ENCODE results near the gene PRPF19.
A peak's percentile ranks its signal among the peaks of the same experiment; 100 is the strongest.

PRPF19 gene

GRCh38 chr11:60858731-60859464, 47.5 kb downstream of the PRPF19 start:
- no peak for DNase-seq (ENCODE audit: low read depth, low spot score)

GRCh38 chr11:60858236-60858635, 48.1 kb downstream of the PRPF19 start:
- DNase-seq (ENCODE audit: low read depth, low spot score) = no peak

GRCh38 chr11:60857378-60858232, 48.8 kb downstream of the PRPF19 start:
- peak; percentile 78 for DNase-seq (ENCODE audit: low read depth, low spot score)

GRCh38 chr11:60855726-60856633, 50.4 kb downstream of the PRPF19 start, which contains the start of gene PTGDR2:
Gene PTGDR2 (minus strand): TSS chr11:60855950. CDS start chr11:60853722, 2,228 bp downstream.
- DNase-seq (ENCODE audit: low read depth, low spot score) = no peak

- no peak for DNase-seq (ENCODE audit: low read depth, low spot score)
These were observed 51.3 kb downstream of the PRPF19 start for GRCh38 chr11:60854847-60855725.

GRCh38 chr11:60854140-60854846, 52.1 kb downstream of the PRPF19 start:
- no peak for DNase-seq (ENCODE audit: low read depth, low spot score)

GRCh38 chr11:60852982-60853950, 53.1 kb downstream of the PRPF19 start:
- DNase-seq (ENCODE audit: low read depth, low spot score) = no peak

- DNase-seq (ENCODE audit: low read depth, low spot score) = no peak
These were observed 54.0 kb downstream of the PRPF19 start for GRCh38 chr11:60852117-60852981.

GRCh38 chr11:60851327-60852104, 54.9 kb downstream of the PRPF19 start:
- DNase-seq (ENCODE audit: low read depth, low spot score) = no peak

- no peak for DNase-seq (ENCODE audit: low read depth, low spot score)
These were observed 56.5 kb downstream of the PRPF19 start for GRCh38 chr11:60849641-60850520.

GRCh38 chr11:60848714-60849151, 57.7 kb downstream of the PRPF19 start:
- no peak for DNase-seq (ENCODE audit: low read depth, low spot score)

- DNase-seq (ENCODE audit: low read depth, low spot score) = no peak
These were observed 58.5 kb downstream of the PRPF19 start for GRCh38 chr11:60847896-60848295.

- DNase-seq (ENCODE audit: low read depth, low spot score) = no peak
These were observed 59.1 kb downstream of the PRPF19 start for GRCh38 chr11:60847281-60847680.

- DNase-seq (ENCODE audit: low read depth, low spot score) = no peak
These were observed 61.0 kb downstream of the PRPF19 start for GRCh38 chr11:60845338-60845737.

- no peak for DNase-seq (ENCODE audit: low read depth, low spot score)
These were observed 61.5 kb downstream of the PRPF19 start for GRCh38 chr11:60844870-60845221.
